NCI-H82 (cell line): ENCODE measurements around the gene MPL.
A peak's percentile ranks its signal among the peaks of the same experiment; 100 is the strongest.
"Not testable (repeated sequence)": the region's sequence is repeated elsewhere in the genome, so short reads cannot be mapped to it uniquely, and the experiment has no call there.

ENCODE experiments used
- DNase-seq: peaks from one replicate; lab custom pipeline; 2025; lab: John Stamatoyannopoulos, UW

Gene MPL

GRCh38 chr1:43377831-43378230, 40.2 kb downstream of the MPL start:
- DNase-seq, result no peak

DNA sequence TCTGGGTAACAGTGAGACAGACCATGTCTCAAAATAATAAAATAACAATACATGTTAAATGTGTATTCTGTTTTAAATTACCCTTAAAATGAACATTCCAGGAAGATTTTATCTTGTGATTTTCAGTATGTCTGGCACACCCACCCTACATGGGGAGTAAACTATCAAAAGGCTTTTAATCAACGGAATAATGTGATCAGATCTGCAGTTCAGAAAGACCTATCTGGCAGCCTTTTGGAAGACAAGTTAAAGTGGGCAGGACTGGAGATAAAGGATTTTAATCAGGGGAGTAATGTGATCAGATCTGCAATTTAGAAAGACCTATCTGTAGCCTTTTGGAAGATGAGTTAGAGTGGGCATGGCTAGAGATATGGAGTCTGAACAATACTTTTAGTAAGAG, 41.9 kb downstream of the MPL start:
- DNase-seq, result no peak

GRCh38 chr1:43381612-43382011, 44.0 kb downstream of the MPL start:
- DNase-seq, result no peak

GRCh38 chr1:43382027-43382779, 44.6 kb downstream of the MPL start:
- DNase-seq, result peak; percentile 79

- DNase-seq, result no peak
Measured at GRCh38 chr1:43383449-43383848, 45.8 kb downstream of the MPL start.

- DNase-seq, result no peak
Measured at GRCh38 chr1:43386676-43387075, 49.1 kb downstream of the MPL start.

GRCh38 chr1:43387976-43388599, 50.5 kb downstream of the MPL start:
- DNase-seq, result no peak

DNA sequence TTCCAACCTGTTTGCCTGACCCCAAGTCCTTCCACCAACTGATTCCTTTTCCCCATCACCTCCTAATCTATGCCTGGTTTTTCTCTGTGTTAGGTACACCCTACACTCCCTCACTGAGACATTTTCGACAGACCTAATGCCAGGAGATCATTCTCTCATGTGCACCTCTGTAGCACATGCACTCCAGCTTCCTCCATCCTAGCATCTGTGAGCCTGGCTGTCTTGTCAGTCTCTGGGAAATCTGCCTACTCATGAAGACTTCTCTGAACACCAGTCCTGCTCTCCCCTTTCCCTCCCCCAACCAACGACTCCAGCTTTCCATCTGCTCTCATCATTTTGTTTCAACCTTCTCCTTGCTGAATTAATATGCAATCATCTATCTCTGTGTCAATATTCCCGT, 51.0 kb downstream of the MPL start:
- peak; percentile 37 for DNase-seq

- DNase-seq, result peak; percentile 97
Measured at GRCh38 chr1:43389326-43390313, 52.0 kb downstream of the MPL start, which contains the start of the genes MED8 and SZT2. Gene MED8, minus strand, starts transcription at chr1:43389800. Its CDS starts 36 bp downstream, at chr1:43389764. Gene SZT2, plus strand, starts transcription at chr1:43389899. Its CDS starts 70 bp downstream, at chr1:43389969.

DNA sequence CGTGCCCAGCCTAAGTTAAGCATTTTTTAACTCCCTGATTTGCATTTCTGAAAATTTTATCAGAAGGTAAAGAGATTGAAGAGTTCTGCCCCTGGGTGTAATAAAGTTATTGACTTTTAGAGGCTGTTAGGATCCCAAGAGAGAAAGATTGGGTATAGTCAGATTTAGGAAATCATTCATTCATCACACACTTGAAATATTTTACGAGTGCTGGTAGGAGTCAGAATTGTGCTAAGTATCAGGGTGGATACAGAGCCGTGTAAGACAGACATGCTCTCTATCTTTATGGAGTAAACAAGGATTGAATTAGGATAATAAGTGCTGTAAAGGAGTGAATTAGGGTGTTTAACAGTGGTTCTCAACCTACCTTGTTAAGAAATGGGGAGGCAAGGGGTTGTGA, 55.1 kb downstream of the MPL start:
- DNase-seq, result no peak

GRCh38 chr1:43395523-43395922, 57.9 kb downstream of the MPL start:
- DNase-seq, result no peak

DNA sequence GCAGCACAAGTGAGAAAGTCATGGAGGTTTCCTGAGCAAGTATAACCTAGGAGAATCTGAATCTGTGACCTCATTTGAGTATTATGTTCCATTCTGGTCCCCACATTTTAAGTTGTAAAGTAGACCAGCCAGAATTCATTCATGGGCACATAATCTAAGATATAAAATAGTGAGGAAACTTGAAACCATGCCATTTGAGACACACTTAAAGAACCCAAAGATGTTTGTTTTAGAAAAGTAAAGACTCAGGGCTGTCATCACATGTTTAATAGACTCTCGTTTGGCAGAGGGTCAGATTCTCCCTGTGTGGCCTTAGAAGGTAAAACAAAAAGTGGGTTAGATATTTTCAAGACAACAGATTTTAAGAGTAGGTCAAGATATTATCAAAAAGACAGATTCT, 58.4 kb downstream of the MPL start:
- DNase-seq, result no peak

DNA sequence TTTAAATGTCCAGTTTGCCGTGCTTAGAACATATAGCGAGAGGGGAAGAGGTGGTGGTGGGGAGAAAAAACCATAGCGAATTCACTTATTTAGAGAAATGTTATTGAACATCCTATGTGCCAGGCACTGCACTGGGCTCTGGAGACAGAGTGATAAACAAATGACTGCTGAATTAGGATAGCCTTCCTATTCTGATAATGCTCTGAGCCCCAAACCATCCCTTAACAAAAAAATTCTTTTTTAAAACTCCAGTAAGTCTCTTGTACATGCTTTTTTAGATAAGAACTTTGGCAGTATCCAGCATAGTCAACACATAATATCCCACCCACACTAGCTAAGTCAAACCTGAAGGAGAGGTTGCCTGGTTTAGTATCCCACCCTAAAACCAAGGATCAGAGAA, 60.6 kb downstream of the MPL start:
- DNase-seq, result no peak

- not testable (repeated sequence) for DNase-seq
Measured at GRCh38 chr1:43400441-43400840, 62.8 kb downstream of the MPL start.

DNA sequence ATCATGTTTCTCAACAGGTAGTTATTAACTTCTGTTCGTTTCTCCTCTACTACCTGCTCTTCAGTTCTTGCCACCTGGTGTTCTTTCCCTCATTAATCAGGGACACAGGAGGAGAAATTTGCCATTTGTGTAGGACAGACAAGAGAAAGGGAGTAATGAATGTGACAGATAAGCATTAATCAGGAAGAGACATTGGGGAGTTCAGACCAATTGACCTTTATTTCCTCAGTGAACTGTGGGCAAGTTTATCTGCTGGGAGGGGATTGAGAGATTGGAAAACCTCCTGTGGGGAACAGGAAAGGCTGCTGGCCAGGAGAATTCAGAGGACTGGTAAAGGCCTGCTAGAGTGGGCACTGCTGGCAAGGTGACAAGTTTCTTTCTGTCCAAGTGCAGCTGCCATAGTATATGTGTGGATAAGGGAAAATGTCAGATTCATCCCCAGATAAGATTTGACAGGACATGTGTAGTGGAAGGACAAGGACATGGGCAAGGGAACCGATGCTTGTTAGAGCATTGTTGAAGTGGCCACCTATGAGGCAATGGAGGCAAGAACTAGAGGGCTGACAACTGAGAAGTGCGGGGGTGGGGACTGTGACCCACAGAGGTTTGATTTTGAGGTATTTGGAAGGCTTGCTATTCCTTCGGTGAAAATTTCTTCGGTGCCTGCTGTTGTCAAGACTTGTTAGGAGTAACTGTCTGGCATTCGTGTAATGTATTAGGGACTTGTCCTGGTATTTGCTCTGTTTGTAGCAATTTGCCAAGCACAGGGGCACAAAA, 64.7 kb downstream of the MPL start:
- no peak for DNase-seq
